G401 (cell line): Measurements from ENCODE around the gene ZNF575. TPM values are rescaled to one million over a fixed set of nuclear protein-coding genes. Genes with fewer than 3 reads are reported as not detected.
"Not testable (repeated sequence)": the region's sequence is repeated elsewhere in the genome, so short reads cannot be mapped to it uniquely, and the experiment has no call there.

Source experiments
- DNase-seq: peaks from one replicate; pipeline ENCODE4 v3.0.0-alpha.2; 2015; ENCODE audit warnings: low spot score
- in situ Hi-C: cut with HindIII; loops from 2 replicates; pipeline ENCODE4 v1.10.0; 2016; ENCODE audit warnings: low sequenced_read_pairs, mixed read lengths
- total RNA-seq: library from RNA; depleted of rRNA; stranded (reverse); fragments of >200 nt; shearing (Covaris generic); gene quantifications from 2 replicates; pipeline ENCODE4 v1.2.3, GENCODE V29; 2014

ZNF575 gene
- total RNA-seq, 1 experiment from 2014 or later: not detected

DNA sequence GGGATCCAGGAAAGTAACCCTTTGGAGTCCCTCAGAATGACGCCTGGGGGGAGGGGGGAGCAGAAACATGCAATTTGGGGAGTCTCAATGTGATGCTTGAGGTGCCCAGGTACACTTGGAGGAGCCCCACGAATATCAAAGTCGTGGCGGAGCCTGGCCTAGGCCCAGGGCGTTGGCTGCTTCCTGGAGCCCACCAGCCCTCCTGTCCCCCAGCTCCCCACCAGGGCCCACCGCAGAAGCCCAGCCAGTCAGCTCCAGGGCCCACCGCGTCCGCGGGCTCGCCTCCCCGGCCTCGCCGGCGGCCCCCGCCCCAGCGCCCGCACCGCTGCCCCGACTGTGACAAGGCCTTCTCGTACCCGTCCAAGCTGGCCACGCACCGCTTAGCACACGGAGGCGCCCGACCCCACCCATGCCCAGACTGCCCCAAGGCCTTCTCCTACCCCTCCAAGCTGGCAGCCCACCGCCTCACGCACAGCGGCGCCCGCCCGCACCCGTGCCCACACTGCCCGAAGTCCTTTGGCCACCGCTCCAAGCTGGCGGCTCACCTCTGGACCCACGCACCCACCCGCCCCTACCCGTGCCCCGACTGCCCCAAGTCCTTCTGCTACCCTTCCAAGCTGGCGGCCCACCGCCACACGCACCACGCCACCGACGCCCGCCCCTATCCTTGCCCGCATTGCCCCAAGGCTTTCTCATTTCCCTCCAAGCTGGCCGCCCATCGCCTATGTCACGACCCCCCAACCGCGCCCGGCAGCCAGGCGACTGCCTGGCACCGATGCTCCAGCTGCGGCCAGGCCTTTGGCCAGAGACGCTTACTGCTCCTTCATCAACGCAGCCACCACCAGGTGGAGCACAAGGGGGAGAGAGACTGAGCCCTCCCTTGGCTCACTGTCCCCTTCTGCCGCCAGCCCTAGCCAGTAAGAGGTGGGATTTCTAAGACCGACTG lies 2.1 kb downstream of the ZNF575 start:
- in situ Hi-C loops: loop anchor here (5.0 kb wide), 1 partner anchor 42 kb away; the partner anchor contains the start of genes PINLYP and XRCC1
- DNase-seq: peak; percentile 87

DNA sequence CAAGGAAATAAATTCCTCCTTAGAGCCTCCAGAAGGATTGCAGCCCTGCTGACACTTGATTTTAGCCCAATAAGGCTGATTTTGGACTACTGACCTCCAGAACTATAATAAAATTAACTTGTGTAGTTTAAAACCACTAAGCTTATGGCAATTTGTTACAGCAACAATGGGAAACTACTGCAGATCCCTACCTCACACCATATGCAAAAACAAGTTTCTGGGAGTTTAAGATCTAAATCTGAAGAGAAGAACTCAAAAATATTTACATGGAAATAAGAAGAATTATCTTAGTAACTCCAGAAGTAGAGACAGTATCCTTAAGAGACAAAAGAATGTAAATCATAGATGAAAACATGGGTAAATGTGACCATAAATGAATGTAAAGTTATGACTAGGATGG lies 5.9 kb downstream of the ZNF575 start:
- in situ Hi-C loops: loop anchor here (5.0 kb wide), 1 partner anchor 38 kb away; the partner anchor contains the start of genes PINLYP and XRCC1
- DNase-seq: no peak

DNA sequence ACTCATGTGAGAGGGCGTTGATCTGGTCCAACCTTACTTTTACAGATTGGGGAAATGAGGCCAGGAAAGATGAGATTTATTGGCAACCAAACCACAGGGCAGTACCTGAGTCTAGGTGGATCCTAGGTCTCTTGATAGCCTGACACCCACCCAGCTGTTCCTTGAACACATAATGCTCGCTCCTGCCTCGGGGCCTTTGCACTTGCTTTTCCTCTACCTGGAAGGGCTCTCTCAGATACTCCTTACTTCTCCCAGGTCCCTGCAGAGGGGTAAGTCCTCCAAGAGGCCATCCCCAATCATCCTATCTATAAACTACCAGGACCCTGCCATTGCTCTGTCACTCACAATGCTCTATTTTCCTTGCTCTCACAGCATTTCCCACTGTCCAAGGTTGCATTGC lies 7.4 kb downstream of the ZNF575 start:
- in situ Hi-C loops: no loop called here
- no peak for DNase-seq

DNA sequence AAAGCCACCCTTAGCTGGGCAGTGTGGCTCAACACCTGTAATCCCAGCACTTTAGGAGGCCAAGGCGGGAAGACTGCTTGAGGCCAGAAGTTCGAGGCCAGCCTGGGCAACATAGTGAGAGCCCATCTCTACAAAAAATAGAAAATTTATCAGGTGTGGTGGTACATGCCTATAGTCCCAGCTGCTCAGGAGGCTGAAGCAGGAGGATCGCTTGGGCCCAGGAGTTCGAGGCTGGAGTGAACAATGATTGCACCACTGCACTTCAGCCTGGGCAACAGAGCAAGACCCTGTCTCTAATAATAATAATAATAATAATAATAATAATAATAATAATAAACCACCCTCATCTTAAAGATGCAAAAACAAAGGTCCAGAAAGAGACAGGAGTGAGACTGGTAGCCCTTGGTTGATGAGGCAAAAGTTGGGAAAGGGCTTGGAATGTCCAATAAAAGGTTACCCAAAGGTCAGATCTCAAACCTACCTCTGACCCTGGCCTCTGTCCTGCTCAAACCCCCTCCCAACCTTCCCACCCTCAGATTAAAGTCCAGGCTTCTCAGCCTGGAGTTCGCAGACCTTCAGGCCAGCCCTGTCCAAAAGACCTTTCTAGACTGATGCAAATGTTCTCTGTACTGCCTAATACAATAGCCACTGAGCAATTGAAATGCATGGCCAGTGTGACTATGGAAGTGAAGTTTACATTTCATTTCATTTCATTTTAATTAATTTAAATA lies 9.1 kb downstream of the ZNF575 start:
- in situ Hi-C loops: no loop called here
- DNase-seq: no peak

DNA sequence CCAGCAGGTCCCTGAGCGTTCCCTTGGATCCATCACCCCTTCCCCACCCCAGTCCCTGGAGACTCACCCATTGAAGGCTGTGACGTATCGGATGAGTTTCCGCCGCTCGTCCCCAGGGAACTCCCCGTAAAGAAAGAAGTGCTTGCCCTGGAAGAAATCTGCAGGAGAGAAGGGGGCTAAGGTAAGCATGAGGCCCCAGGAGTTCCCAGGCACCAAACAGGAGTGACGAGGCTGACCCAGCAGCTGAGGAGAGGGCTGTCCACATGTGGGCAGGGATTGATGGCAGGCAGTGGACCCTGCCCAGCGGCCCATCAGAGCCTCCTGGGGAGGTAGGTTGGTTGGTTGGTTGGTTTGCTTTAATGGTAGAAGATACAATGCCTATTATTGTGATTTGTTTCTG lies 11.1 kb downstream of the ZNF575 start:
- in situ Hi-C loops: no loop called here
- no peak for DNase-seq

DNA sequence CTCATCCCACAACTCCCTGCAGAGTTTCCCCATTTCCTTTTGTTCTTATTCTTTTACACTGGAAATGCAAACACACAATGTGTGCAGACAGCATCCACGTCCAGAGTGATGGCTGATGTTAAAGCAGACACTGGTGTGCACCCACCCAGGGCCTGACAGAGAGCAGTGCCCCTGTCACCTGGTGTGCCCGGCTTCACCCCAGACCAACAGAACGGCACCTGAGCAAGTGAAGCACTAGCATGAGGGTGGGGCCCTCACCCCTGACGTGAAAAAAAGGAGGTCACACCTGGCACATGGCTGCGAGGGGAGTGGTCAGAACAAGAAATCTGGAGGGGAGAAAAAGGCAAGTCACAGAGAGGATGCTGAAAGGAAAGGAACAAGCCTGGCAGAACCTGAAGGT lies 12.3 kb downstream of the ZNF575 start:
- in situ Hi-C loops: no loop called here
- DNase-seq: no peak

DNA sequence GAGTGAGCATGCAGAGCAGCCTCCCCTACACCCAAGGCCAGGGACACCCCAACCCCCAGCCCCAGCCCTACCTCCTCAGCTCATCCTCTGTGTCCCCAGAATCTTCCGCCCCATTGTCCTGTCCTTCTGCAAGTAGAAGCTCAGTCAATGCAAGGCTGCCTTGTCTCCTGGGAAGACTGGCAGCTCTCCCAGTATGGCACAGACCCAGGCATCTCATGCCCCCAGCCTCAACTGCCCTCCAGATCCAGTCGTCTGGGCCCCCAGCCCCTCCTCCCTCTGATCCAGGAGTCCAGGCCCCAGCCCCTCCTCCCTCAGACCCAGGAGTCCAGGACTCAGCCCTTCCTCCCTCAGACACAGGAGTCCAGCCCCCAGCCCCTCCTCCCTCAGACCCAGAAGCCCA lies 13.0 kb downstream of the ZNF575 start:
- in situ Hi-C loops: no loop called here

DNA sequence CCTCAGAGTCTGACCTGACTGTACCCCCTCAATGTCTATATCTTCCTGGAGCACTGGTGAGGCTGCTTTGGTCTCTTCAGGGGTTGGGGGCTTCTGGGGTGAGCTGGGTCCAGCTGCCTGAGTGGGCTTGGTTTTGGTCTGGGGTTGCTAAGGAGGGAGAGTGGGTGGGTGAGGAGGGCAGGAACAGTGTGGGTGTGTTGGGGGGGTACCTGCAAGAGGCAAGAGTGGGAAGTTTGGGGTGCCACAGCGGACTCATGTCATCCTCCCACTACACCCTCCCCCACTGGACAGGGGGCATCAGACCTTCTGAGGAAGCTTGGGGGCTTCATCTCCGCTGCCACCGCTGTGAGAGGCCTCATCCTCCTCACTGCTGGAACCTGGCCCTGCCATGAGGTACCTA lies 13.6 kb downstream of the ZNF575 start:
- no peak for DNase-seq
- in situ Hi-C loops: no loop called here

More for the DNA sequence above, 13.0 kb downstream of the ZNF575 start:
- no peak for DNase-seq

DNA sequence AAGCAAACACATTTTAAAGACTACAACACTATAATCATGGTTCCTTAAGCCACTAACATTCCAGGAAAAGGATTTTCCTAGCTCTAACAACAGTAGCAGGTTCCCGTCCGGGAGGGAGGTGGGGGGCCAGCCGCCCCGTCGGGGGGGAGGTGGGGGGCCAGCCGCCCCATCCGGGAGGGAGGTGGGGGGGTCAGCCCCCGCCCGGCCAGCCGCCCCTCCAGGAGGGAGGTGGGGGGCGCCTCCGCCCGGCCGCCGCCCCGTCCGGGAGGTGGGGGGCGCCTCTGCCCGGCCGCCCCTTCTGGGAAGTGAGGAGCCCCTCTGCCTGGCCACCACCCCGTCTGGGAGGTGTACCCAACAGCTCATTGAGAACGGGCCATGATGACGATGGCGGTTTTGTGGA lies 14.9 kb downstream of the ZNF575 start:
- in situ Hi-C loops, DNase-seq: not testable (repeated sequence)

DNA sequence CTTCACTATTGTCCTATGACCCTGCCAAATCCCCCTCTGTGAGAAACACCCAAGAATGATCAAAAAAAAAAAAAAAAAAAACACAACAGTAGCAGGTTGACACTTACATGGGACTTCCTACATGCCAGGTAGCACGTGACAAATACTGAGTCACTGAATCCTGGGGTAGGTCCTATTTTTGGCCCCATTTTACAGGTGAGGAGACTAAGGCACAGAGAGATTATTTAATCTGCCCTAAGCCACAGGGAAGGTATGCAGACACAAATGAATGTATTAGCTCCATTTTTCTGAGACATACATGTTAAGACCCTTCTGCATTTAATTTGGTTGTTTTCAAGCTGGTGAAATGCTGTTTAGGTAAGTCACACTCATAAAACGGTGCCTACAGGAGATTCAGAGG lies 15.7 kb downstream of the ZNF575 start:
- in situ Hi-C loops: no loop called here
- no peak for DNase-seq

DNA sequence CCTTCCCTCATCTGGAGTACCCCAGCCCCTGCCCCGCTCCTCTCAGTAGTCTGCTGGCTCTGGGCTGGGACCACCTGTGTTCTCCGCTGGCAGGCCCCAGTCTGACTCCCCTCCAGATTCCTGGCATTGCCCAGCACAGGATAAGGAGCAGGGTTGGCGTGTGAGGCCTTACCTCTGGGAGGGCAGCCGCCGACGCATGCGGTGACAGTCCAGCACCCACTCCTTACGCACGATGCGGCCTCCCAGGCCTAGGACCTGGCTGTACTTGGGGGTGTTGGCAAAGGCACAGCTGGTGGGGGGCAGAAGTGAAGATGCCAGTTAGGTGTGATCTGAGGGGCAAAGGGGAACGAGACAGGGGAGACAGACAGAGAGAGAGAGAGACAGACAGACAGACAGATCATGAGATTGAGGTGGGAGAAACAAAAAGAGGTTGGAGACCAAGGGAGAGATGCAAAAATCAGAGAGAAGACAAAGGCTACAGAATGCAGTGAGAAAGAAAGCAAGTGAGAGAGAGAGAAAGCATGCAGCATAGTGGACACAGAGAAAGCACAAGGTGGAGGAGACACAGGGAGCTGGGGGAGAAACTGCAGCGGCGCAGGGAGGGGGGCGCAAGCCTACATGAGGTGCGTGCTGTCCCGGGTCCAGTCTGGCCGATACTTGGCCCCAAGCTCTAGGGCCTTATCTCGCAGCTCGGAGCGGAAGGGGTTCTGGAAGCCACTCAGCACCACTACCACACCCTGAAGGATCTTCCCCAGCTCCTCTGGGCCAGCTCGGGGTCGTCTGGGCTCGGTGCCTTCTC lies 18.6 kb downstream of the ZNF575 start:
- in situ Hi-C loops: no loop called here

DNA sequence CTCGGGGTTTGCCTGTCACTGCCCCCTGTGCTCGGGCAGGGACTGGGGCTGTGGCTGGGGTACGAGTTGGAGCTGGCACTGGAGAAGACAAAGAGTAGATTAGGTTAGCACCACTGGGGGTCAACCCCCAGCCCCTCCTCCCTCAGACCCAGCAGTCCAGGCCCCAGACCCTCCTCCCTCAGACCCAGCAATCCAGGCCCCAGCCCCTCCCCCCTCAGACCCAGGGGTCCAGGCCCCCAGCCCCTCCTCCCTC lies 19.1 kb downstream of the ZNF575 start:
- DNase-seq: no peak
- in situ Hi-C loops: no loop called here

More for the DNA sequence above, 18.6 kb downstream of the ZNF575 start:
- DNase-seq: no peak

DNA sequence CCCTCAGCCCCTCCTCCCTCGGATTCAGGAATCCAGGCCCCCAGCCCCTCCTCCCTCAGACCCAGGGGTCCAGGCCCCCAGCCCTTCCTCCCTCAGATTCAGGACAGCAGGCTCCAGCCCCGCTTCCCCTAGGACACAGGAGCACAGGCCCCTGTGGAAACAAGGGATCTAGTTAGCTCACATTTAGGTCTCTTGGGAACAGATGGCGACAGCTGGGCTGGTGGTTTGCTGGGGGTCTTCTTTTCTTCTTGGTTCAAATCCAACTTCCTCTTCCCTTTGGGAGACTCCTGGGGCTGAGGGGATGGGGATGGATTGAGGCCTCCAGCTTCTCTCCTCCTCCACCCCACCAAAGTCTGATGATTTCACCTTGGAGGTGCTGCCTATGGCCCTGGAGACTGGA lies 19.6 kb downstream of the ZNF575 start:
- no peak for DNase-seq
- in situ Hi-C loops: no loop called here

DNA sequence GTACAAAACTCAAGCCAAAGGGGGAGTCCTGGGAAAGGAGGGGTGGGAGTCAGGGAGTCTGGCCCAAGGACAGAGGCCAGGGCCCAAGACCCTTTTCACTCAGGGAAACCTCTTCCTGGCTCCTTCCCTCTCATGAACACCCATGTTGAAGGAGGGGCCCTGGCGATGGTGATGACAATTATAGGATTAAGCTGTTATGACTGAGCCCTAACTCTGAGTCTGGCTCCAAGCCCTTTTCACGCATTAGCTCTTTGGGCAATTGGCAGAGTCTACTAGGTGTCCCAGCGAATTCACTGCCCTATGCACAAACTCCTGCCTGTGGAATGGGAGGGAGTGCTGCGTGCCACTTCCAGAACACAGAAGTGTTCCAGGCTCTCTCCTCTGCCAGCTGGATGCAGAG lies 20.7 kb downstream of the ZNF575 start:
- no peak for DNase-seq
- in situ Hi-C loops: no loop called here

DNA sequence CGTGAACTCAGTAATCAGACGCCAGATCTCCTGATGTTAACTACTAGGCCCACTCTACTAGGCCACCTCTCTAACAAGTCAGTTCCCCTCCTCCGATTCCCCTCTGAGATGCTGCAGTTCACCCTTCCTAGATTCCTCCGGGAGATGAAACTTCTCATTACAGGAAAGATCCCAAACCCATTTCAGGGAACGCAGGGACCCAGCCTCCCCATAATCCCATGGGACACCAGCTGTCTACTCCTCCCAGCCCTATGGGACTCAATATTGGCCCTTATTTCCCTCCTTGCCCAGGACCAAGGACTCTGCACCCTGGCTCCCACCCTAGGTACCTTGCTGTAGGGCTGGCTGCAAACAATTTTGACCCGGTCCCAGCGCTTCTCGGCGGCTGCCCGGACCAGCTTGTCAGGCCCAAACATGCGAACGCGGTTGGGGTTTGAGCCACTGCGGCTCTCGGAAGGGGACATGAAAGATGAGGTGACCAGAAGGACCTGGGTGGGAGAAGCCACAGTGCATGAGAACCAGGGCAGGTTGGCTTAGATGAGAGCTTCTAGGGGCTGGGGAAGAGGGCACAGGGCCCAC lies 21.4 kb downstream of the ZNF575 start:
- DNase-seq: no peak
- in situ Hi-C loops: no loop called here

DNA sequence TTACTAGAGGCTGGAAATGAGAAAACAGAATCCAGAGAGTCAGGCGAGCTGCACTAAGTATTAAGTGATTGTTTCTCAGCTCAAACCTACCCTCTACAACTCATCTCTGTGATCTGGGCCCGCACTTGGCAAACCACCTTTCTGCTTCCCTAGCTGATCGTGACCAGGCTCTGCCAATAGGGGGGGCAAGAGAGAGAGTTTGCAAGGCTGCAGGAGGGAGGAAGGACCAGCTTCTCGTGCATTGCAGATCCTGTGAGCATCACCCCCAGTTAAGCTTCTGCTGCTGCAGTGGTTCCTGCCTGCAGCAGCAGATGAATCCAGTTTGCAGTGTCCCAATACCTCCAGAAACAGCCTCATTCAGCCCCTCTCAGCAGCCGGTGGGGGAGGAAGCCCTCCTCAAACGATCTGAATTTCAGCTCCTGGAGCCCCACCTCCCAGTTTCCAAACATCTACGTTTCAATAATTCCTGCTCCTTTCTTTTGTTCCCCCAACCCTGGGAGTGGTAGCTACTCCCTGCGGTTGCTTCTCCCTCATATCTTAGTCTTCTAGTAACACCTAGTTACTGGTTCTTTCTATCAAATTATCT lies 22.3 kb downstream of the ZNF575 start:
- in situ Hi-C loops: no loop called here
- peak; percentile 92 for DNase-seq

DNA sequence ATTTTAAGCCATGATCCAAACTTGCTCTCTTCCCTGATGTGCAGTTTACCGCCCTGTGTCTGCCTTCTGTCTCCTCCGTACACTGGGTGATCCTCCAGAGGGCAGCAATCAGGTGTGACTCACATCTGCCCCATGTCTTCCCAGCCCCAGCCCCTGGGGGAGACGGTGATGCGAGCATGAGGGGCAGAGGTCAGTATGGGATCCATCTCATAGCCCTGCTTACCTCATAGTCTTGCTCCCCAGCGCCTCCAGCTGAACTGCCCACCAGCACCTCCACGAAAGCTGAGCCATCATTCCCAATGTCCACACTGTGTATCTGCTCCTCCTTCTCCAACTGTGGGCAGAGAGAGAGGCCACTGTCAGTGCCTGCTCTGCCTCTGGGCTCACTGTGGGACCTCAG lies 27.7 kb downstream of the ZNF575 start:
- no peak for DNase-seq
- in situ Hi-C loops: no loop called here

DNA sequence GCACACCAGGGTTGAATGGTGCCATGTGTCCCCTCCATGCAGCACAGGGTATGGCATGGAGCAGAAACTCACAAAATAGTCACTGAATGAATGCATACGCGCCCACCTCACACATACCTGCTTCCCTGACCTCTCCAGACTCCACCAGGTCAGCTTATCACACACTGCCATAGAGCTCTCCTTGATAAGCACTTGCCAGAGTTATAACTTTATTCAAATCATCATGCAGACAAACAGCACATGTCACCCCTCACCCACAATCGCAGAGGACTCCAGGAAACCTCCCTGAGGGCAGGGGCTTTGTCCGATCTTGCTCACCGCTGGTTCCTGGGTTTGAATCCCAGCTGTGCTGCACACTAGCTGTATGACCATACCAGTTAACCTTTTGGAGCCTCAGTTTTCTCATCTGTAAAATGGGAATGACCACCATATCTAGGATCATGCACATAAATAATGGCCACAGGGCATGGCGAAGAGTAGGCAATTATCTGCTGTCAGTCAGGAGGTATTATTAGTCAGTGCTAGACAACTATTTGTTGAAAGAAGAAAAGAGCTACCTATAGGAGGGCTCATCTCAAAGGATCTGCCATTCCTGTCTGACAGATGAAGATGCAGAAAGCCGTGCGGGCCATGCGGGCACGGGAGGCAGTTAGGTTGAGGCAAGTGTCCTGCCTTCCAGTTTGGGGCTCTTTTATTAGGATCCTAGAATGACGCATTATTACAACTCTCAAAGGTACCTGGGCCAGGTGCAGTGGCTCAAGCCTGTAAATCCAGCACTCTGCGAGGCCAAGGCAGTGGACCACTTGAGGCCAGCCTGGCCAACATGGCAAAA lies 28.4 kb downstream of the ZNF575 start:
- in situ Hi-C loops: no loop called here
- DNase-seq: no peak
